Measurements from ENCODE around the gene ELAVL3. TPM values are rescaled to one million over a fixed set of nuclear protein-coding genes. Genes with fewer than 3 reads are reported as not detected.
A peak's percentile ranks its signal among the peaks of the same experiment; 100 is the strongest.

ELAVL3 gene
- total and polyA plus RNA-seq, 2 of the 8 experiments (the other 6 are each of a cell fraction or from before 2014, with no cell fraction given), result 0.80 to 1.0 TPM

GRCh38 chr19:11460207-11460606 is 20.6 kb downstream of the ELAVL3 start:
- POLR2A ChIA-PET (ENCODE audit: partially characterized antibody), result interaction anchor here (3.4 kb wide), 1 partner anchor 21 kb away, joined by 20 read pairs; the partner anchor contains the start of gene ELAVL3
- H4K91ac ChIP-seq (replicated peaks; ENCODE audit: insufficient read length, low read length), result no peak overlapping the region
- H2BK5ac ChIP-seq (ENCODE audit: low read depth, low read length), result no peak overlapping the region
- 57% methylated on average over 3 of the region's 4 CpGs; no CpG with 5 or more reads in 1 of the 2 experiments for WGBS, 2 experiments (ENCODE audit: extremely low coverage in 1 of 2, insufficient coverage in 1 of 2, insufficient read length in 1 of 2, insufficient replicate concordance in 2 of 2, low coverage in 1 of 2, low lambda C conversion rate in 2 of 2, missing lambda C conversion rate in 1 of 2)
- H3K27ac ChIP-seq (ENCODE audit: low read depth, low read length), result no peak overlapping the region
- H2BK20ac ChIP-seq (ENCODE audit: low read length), result no peak overlapping the region
- CTCF ChIA-PET (ENCODE audit: partially characterized antibody), result interaction anchor here (0.6 to 3.4 kb wide), 5 partner anchors 9 to 136 kb away, joined by 3 to 17 read pairs (median 4); partner anchors contain the start of gene ODAD3
- H3K4me1 ChIP-seq (replicated peaks in 1 of 4; ENCODE audit: control insufficient read depth in 3 of 4, insufficient read depth in 4 of 4, low read length in 3 of 4), result peaks cover 3 to 12% (median 5%) of the 10 kb centered on the region in 4 experiments
- H3K4me2 ChIP-seq (ENCODE audit: insufficient read depth in 1 of 2, low read depth in 2 of 2, low read length in 2 of 2), result no peak overlapping the region
- no peak overlapping the region for H3K4me3 ChIP-seq (ENCODE audit: extremely low read depth in 1 of 4, insufficient read depth in 2 of 4, low read depth in 3 of 4, low read length in 4 of 4)
- no peak overlapping the region for H2AK5ac ChIP-seq (ENCODE audit: low read depth, low read length)
- no peaks in the 10 kb centered on the region for H3K36me3 ChIP-seq (ENCODE audit: control insufficient read depth in 2 of 4, insufficient read depth in 4 of 4, low read length in 3 of 4)
- no peaks in the 10 kb centered on the region for H3K79me2 ChIP-seq (ENCODE audit: control insufficient read depth in 1 of 2, insufficient read depth in 2 of 2, low read length in 2 of 2)
- no peak overlapping the region for H2BK15ac ChIP-seq (ENCODE audit: low read length)
- H3K14ac ChIP-seq (ENCODE audit: insufficient read length), result no peak overlapping the region
- no peak for DNase-seq (ENCODE audit: low read depth in 1 of 2, low spot score in 2 of 2)
- no peak overlapping the region for H3K9ac ChIP-seq (replicated peaks in 1 of 4; ENCODE audit: extremely low read depth in 1 of 4, low read depth in 3 of 4, low read length in 3 of 4)
- H3K18ac ChIP-seq (ENCODE audit: extremely low read depth, low read length), result no peak overlapping the region
- H3K79me1 ChIP-seq (ENCODE audit: low read depth, low read length), result peaks cover 4% of the 10 kb centered on the region; the same call in 1 of the 2 replicates
- H4K5ac ChIP-seq (ENCODE audit: insufficient read length, low read depth, low read length), result no peak overlapping the region
- H4K8ac ChIP-seq (ENCODE audit: extremely low read depth, insufficient read depth, low read length), result no peak overlapping the region
- peaks cover 0 to 9% of the 10 kb centered on the region in 2 experiments for H4K20me1 ChIP-seq (replicated peaks in 1 of 2; ENCODE audit: control insufficient read depth in 1 of 2, insufficient read depth in 2 of 2, low read length in 2 of 2)
- no peak overlapping the region for H3K56ac ChIP-seq (replicated peaks; ENCODE audit: insufficient read length, low read depth, low read length)
- peaks cover 9% of the 10 kb centered on the region; the same call in 1 of the 2 replicates for H3K23me2 ChIP-seq (ENCODE audit: low read depth, low read length)
- H2AFZ ChIP-seq (ENCODE audit: low read length), result no peak overlapping the region
- no peaks in the 10 kb centered on the region for H3K27me3 ChIP-seq (replicated peaks in 1 of 4; ENCODE audit: control insufficient read depth in 3 of 4, extremely low read depth in 1 of 4, insufficient read depth in 3 of 4, low read length in 3 of 4)
- H2BK12ac ChIP-seq (ENCODE audit: low read depth, low read length), result no peak overlapping the region
- FAIRE-seq, result no peak
- no peaks in the 10 kb centered on the region for H3K9me3 ChIP-seq (ENCODE audit: insufficient read depth in 2 of 2, low read depth in 1 of 2, low read length in 1 of 2)
- no peak overlapping the region for H3K23ac ChIP-seq (ENCODE audit: insufficient read length)
- no peak overlapping the region for H3K4ac ChIP-seq (replicated peaks; ENCODE audit: insufficient read length, low read depth, low read length)
- H2BK120ac ChIP-seq (replicated peaks; ENCODE audit: low read depth, low read length), result no peak overlapping the region
- TF ChIP-seq CBX5 (IDR thresholded peaks at IDR 0.05; ENCODE audit: low read depth, low read length) (no peak), NANOG (IDR thresholded peaks at IDR 0.05; ENCODE audit: insufficient read depth, low read depth, low read length, poor library complexity, severe bottlenecking) (no peak), PHF8 (conservative IDR thresholded peaks at IDR 0.05; ENCODE audit: low read depth, low read length) (no peak), SIN3A (conservative IDR thresholded peaks at IDR 0.05 in 1 of 2, IDR thresholded peaks at IDR 0.05 in 1 of 2; ENCODE audit: low read depth in 1 of 2, low read length in 2 of 2) (no peak), TAF7 (optimal IDR thresholded peaks at IDR 0.05; ENCODE audit: borderline replicate concordance, low read depth, low read length) (no peak), BCL11A (IDR thresholded peaks at IDR 0.05; ENCODE audit: low read depth in 2 of 2, low read length in 2 of 2) (no peak), YY1 (IDR thresholded peaks at IDR 0.05; ENCODE audit: low read depth, low read length) (no peak), CTBP2 (IDR thresholded peaks at IDR 0.05; ENCODE audit: borderline replicate concordance, insufficient read depth, insufficient read length, low read length) (no peak), SIX5 (IDR thresholded peaks at IDR 0.05; ENCODE audit: low read depth, low read length) (no peak), SUZ12 (IDR thresholded peaks at IDR 0.05; ENCODE audit: low read length) (no peak), RXRA (IDR thresholded peaks at IDR 0.05; ENCODE audit: insufficient read depth, low read depth, low read length) (no peak), ZNF274 (IDR thresholded peaks at IDR 0.05; ENCODE audit: borderline replicate concordance, extremely low read depth, low read length) (no peak), RAD21 (IDR thresholded peaks at IDR 0.05 in 1 of 2, conservative IDR thresholded peaks at IDR 0.05 in 1 of 2; ENCODE audit: low read depth in 2 of 2, low read length in 2 of 2) (peak in 1 of 2 experiments; percentile 37; a peak in 1 of 4 replicates)
